AG09309 (cell line): ENCODE measurements around the gene PLXNA1.

Source experiments
- DNase-seq: peaks from one replicate; pipeline ENCODE4 v3.0.0-alpha.2; 2010; ENCODE audit warnings: low read depth
- H3K4me3 ChIP-seq: 2 replicates; pipeline ENCODE4 v1.5.1; 2011; ENCODE audit warnings: mild to moderate bottlenecking, low read depth, low read length, moderate library complexity; ENCODE audit not compliant: control insufficient read depth
- CTCF ChIP-seq: IDR thresholded peaks from 2 replicates; pipeline ENCODE4 v1.5.1; 2011; ENCODE audit warnings: mild to moderate bottlenecking, low read depth, low read length, inconsistent platforms; ENCODE audit not compliant: insufficient read depth, control insufficient read depth; ENCODE audit errors: missing control alignments

PLXNA1 gene

GRCh38 chr3:126980266-126980811 is 2.6 kb upstream of the PLXNA1 start:
- DNase-seq: no peak
- no peak for TF ChIP-seq CTCF
- no peak overlapping the region for H3K4me3 ChIP-seq

GRCh38 chr3:126982126-126982470 is 817 bp upstream of the PLXNA1 start:
- peak overlapping the region; percentile 42 for H3K4me3 ChIP-seq
- TF ChIP-seq CTCF: no peak
- no peak for DNase-seq

GRCh38 chr3:126983276-126983652 is 349 bp downstream of the PLXNA1 start:
- no peak for DNase-seq
- H3K4me3 ChIP-seq: peak overlapping the region; percentile 71
- no peak for TF ChIP-seq CTCF

GRCh38 chr3:126983653-126984390 is 907 bp downstream of the PLXNA1 start:
- no peak for DNase-seq

GRCh38 chr3:126984391-126985131 is 1.6 kb downstream of the PLXNA1 start:
- peak overlapping the region; percentile 71 for H3K4me3 ChIP-seq
- TF ChIP-seq CTCF: no peak
- DNase-seq: no peak

More at GRCh38 chr3:126983653-126984390, 907 bp downstream of the PLXNA1 start:
- H3K4me3 ChIP-seq: peak overlapping the region; percentile 71
- TF ChIP-seq CTCF: no peak

GRCh38 chr3:126985132-126985985 is 2.4 kb downstream of the PLXNA1 start:
- TF ChIP-seq CTCF: no peak
- no peak for DNase-seq
- H3K4me3 ChIP-seq: peak overlapping the region; percentile 71
